SIG-M5 treated with dmso at 0.1 percent for 504 hours (cell line): ENCODE measurements around the gene TSPAN33.
A peak's percentile ranks its signal among the peaks of the same experiment; 100 is the strongest.
"Not testable (repeated sequence)": the region's sequence is repeated elsewhere in the genome, so short reads cannot be mapped to it uniquely, and the experiment has no call there.

Source experiments
- DNase-seq: peaks from one replicate; lab custom pipeline; 2025; ENCODE audit not compliant: unreplicated experiment; lab: John Stamatoyannopoulos, UW

Gene TSPAN33

GRCh38 chr7:129144095-129144833 is at the start of gene TSPAN33:
TSPAN33 (plus strand) TSS chr7:129144707; CDS start chr7:129144981, 274 bp downstream.
- DNase-seq: peak; percentile 39

DNA sequence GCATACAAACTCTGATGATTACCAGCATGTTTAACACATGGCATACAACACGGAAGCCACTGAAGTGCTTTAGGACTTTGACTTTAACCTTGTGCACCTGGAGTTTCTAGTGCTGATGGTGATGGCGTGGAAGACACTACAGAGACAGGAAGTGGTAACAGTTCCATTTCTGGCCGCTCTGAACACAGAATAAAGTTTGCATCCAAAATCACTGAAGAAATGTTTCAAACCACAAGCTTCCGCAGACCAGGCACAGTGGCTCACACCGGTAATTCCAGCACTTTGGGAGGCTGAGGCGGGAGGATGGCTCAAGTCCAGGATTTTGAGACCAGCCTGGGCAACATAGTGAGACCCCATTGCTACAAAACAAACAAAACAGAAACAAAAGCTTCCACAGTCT is 49.2 kb upstream of the TSPAN33 start:
- no peak for DNase-seq

- no peak for DNase-seq
These were observed 46.0 kb upstream of the TSPAN33 start for GRCh38 chr7:129098409-129099084.

DNA sequence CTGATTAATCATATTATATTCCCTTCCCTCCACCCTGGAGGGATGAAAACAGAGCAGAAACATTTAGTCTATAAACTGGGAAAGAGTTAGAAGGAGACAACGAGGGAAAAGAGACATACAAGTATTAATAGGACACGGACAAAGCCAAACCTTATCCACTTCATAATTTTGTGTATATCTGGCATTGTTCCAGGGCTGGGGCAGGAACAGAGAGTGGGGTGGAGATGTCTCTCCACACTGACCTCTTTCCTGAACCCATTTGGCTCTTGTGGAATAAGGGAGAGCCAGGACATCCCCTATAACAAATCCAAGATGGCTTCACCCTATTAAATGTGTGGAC is 43.7 kb upstream of the TSPAN33 start:
- no peak for DNase-seq

GRCh38 chr7:129101746-129102145 is 42.8 kb upstream of the TSPAN33 start:
- no peak for DNase-seq

DNA sequence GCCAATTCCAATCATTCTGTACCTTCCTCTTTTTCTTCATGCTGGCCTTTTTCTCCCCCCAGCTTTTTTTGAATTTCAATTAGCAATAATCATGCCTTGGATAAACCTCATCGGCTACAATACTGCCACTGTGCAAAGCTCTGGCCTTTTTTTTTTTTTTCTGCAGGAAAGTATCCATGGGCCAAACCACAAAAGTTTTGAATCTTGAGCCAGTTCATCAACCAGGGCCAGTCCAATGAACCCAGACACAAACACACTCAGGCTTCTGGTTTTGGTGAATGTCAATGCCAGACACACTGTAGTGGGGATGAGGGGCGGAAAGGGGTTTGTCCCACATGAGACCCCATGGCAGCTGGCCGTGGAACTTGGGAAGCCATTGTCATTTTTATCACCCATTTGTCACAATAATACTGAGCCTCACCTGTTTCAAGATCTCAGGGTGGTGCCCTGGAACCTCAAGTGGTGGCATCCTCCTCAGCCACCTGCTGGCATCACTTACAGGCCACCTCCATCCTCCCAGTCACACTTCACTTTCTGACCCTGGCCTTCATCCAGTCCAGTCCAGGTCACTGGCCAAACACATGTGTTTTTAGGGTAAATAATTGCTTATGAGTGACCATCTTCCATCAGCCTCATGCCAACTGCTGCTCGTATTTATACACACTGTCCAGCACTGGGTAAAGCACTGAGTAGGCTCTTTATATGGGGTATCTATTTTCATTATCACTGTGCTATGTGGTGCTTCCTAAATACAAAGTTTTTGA is 40.8 kb upstream of the TSPAN33 start:
- no peak for DNase-seq

DNA sequence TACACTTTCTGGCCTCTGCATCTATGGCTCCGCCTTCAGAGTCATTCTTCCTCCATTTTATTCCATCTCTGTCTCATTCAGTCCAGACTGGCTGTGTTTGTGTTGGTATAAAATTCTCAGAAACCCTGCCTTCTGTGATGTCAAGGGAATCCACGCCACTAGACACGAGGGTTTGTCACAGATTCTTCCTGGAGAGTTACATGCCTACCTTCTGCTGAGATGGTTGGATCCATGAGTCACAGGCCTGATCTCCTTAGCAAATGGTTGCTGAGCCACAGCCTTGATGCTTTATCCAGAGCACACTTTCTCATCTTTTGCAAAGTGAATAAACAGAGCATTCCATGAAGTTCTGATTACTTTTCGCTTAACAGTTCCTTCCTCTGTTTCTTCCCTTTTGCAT is 35.9 kb upstream of the TSPAN33 start:
- no peak for DNase-seq

GRCh38 chr7:129110258-129110981 is 34.1 kb upstream of the TSPAN33 start:
- no peak for DNase-seq

GRCh38 chr7:129110982-129111376 is 33.5 kb upstream of the TSPAN33 start:
- DNase-seq: no peak

GRCh38 chr7:129115676-129116075 is 28.8 kb upstream of the TSPAN33 start:
- DNase-seq: no peak

- no peak for DNase-seq
These were observed 26.3 kb upstream of the TSPAN33 start for GRCh38 chr7:129118182-129118581.

DNA sequence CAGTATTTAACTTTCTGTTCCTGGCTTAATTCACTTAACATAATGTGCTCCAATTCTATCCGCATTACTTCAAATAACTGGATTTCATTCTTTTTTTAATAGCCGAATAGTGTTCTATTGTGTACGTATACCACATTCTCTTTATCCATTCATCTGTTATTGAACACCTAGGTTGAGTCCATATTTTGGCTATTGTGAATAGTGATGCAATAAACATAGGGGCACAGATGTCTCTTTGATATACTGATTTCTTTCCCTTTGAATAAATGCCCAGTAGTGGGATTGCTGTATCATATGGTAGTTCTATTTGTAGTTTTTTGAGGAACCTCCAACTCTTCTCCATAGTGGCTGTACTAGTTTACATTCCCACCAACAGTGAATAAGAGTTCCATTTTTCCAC is 25.5 kb upstream of the TSPAN33 start:
- no peak for DNase-seq

- not testable (repeated sequence) for DNase-seq
These were observed 22.9 kb upstream of the TSPAN33 start for GRCh38 chr7:129121501-129122077.

DNA sequence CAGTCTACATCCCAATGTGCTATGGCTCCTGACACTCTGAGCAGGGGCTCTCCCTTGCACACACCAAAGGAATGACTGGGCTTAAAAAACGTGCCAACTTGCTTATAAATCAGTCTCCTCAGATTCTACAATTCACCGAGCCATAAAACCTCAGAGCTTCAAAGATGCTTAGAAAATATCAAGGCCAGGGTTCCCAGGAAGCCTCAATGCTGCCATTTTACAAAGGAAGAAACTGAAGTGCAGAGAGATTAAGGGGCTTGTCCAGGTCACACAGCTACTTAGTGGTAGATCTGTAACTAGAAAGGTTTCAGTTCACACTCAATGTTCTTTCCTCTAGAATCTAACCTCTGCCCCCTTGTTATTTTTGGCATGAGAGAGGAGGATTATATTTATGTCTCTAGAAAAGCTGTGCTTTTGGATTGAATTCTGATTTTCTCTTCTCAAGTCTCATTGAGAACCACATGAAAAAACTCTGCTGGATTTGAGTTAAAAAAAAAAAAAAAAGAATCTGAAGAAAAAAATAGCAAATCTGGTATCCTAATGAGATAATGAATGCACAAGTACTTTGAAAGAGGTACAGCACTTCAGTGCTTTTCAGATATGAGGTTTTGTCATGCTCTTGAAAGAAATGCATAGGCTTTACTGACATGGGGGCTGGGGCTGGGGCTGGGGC is 22.3 kb upstream of the TSPAN33 start:
- DNase-seq: no peak

- DNase-seq: peak; percentile 63
These were observed 21.6 kb upstream of the TSPAN33 start for GRCh38 chr7:129122751-129123509.

DNA sequence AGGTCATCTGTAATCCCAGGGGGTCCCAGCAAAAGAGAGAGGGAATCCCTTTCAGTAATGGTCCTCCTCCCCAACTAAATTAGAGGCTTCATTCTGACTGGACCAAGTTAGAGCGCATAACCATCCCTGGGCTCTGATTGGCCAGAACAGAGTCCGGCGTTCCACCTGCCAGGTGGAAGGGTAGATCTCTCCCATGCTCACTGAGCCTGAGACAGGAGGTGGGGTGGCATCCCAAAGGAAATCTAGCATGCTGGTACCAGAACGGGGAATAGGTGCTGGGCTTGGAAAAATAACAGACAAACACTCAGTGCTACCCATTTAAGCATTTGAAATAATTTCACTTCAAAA is 21.0 kb upstream of the TSPAN33 start:
- no peak for DNase-seq

DNA sequence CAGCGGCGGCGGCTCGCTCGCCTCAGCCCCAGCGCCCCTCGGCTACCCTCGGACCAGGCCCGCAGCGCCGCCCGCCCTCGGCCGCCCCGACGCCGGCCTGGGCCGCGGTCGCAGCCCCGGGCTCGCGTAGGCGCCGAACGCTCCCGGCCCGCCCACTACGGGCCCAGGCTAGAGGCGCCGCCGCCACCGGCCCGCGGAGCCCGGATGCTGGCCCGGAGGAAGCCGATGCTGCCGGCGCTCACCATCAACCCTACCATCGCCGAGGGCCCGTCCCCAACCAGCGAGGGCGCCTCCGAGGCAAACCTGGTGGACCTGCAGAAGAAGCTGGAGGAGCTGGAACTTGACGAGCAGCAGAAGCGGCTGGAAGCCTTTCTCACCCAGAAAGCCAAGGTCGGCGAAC is 18.2 kb upstream of the TSPAN33 start:
- DNase-seq: no peak

GRCh38 chr7:129127154-129127553 is 17.4 kb upstream of the TSPAN33 start:
- no peak for DNase-seq

GRCh38 chr7:129127601-129128000 is 16.9 kb upstream of the TSPAN33 start:
- no peak for DNase-seq
